Trophoblast cell (in vitro differentiated cells and primary cell): ENCODE data around the gene ATG4D.

Experiments used
- DNase-seq, 2 donors: peaks; one replicate each; pipeline ENCODE4 v3.0.0-alpha.2; 2016
- H2AFZ ChIP-seq: 2 replicates; pipeline ENCODE4 v1.6.1; 2013; ENCODE audit warnings: low read length, moderate library complexity, mild to moderate bottlenecking; ENCODE audit not compliant: insufficient read depth, poor library complexity
- H2AK5ac ChIP-seq: 2 replicates; pipeline ENCODE4 v1.6.1; 2013; ENCODE audit warnings: mild to moderate bottlenecking, low read length
- H2BK120ac ChIP-seq: 2 replicates; pipeline ENCODE4 v1.6.1; 2013; ENCODE audit warnings: low read length, mild to moderate bottlenecking, moderate library complexity; ENCODE audit not compliant: insufficient read depth, poor library complexity
- H2BK12ac ChIP-seq: 2 replicates; pipeline ENCODE4 v1.6.1; 2013; ENCODE audit warnings: mild to moderate bottlenecking, low read length, moderate library complexity
- H2BK5ac ChIP-seq: 2 replicates; pipeline ENCODE4 v1.6.1; 2013; ENCODE audit warnings: low read length, low read depth, moderate library complexity, mild to moderate bottlenecking; ENCODE audit not compliant: poor library complexity
- H3K14ac ChIP-seq: 2 replicates; pipeline ENCODE4 v1.6.1; 2013; ENCODE audit warnings: mild to moderate bottlenecking, low read length
- H3K18ac ChIP-seq: 2 replicates; pipeline ENCODE4 v1.6.1; 2013; ENCODE audit warnings: mild to moderate bottlenecking, low read length
- H3K23ac ChIP-seq: 2 replicates; pipeline ENCODE4 v1.6.1; 2013; ENCODE audit warnings: low read length
- H3K27ac ChIP-seq: 2 replicates; pipeline ENCODE4 v1.5.1; 2013; ENCODE audit warnings: low read depth, mild to moderate bottlenecking, inconsistent platforms, low read length, moderate library complexity
- H3K27me3 ChIP-seq: 2 replicates; pipeline ENCODE4 v1.6.1; 2013; ENCODE audit warnings: inconsistent platforms, mild to moderate bottlenecking, low read length, moderate library complexity; ENCODE audit not compliant: insufficient read depth
- H3K36me3 ChIP-seq, 2 experiments: 1 replicate in 1 of 2; 2 replicates in 1 of 2; pipeline ENCODE4 v1.6.1; 2013; ENCODE audit warnings: low read length in 2 of 2, mild to moderate bottlenecking in 2 of 2, moderate library complexity in 1 of 2; ENCODE audit not compliant: insufficient read depth in 2 of 2, control insufficient read depth in 1 of 2
- H3K4ac ChIP-seq: 2 replicates; pipeline ENCODE4 v1.6.1; 2013; ENCODE audit warnings: low read depth, mild to moderate bottlenecking, low read length, moderate library complexity
- H3K4me1 ChIP-seq, 2 experiments: 1 replicate in 1 of 2; 2 replicates in 1 of 2; pipeline ENCODE4 v1.6.1; 2013; ENCODE audit warnings: low read length in 2 of 2, mild to moderate bottlenecking in 2 of 2, moderate library complexity in 1 of 2; ENCODE audit not compliant: insufficient read depth in 2 of 2, control insufficient read depth in 1 of 2
- H3K4me2 ChIP-seq: 2 replicates; pipeline ENCODE4 v1.6.1; 2013; ENCODE audit warnings: inconsistent platforms, mild to moderate bottlenecking, low read length, moderate library complexity
- H3K4me3 ChIP-seq: 2 replicates; pipeline ENCODE4 v1.5.1; 2013; ENCODE audit warnings: mild to moderate bottlenecking, low read depth, low read length, inconsistent platforms
- H3K79me1 ChIP-seq: one replicate; pipeline ENCODE4 v1.6.1; 2013; ENCODE audit warnings: low read length
- H3K79me2 ChIP-seq: 2 replicates; pipeline ENCODE4 v1.6.1; 2013; ENCODE audit warnings: low read length, mild to moderate bottlenecking; ENCODE audit not compliant: control insufficient read depth, insufficient read depth, poor library complexity
- H3K9ac ChIP-seq: 2 replicates; pipeline ENCODE4 v1.6.1; 2013; ENCODE audit warnings: mild to moderate bottlenecking, low read length
- H3K9me3 ChIP-seq: 2 replicates; pipeline ENCODE4 v1.6.1; 2013; ENCODE audit warnings: low read depth, mild to moderate bottlenecking, control low read depth, inconsistent platforms, low read length; ENCODE audit not compliant: insufficient read depth
- H4K12ac ChIP-seq: 2 replicates; pipeline ENCODE4 v1.6.1; 2013; ENCODE audit warnings: low read depth, mild to moderate bottlenecking, low read length, moderate library complexity
- H4K8ac ChIP-seq: 2 replicates; pipeline ENCODE4 v1.6.1; 2013; ENCODE audit warnings: low read depth, mild to moderate bottlenecking, low read length, moderate library complexity
- H4K91ac ChIP-seq: one replicate; pipeline ENCODE4 v1.6.1; 2013; ENCODE audit warnings: low read depth, mild to moderate bottlenecking, low read length, moderate library complexity
- WGBS: extraction: QIAGEN DNeasy Blood & Tissue Kit; methylation state at CpG from one replicate; pipeline ENCODE4 v1.1.7; 2013; ENCODE audit warnings: missing lambda C conversion rate; ENCODE audit not compliant: insufficient read length, insufficient coverage; ENCODE audit errors: extremely low coverage; 5-methylcytosine and 5-hydroxymethylcytosine counted together

The ATG4D gene

GRCh38 chr19:10553087-10553667 lies 9.5 kb downstream of the ATG4D start:
- no peak overlapping the region for H2BK5ac ChIP-seq
- H3K4ac ChIP-seq: no peak overlapping the region
- H2BK120ac ChIP-seq: no peak overlapping the region
- H3K4me1 ChIP-seq: no peaks in the 10 kb centered on the region
- H3K23ac ChIP-seq: no peak overlapping the region
- H2AFZ ChIP-seq: no peak overlapping the region
- H3K18ac ChIP-seq: no peak overlapping the region
- no peak overlapping the region for H3K4me2 ChIP-seq
- no peak overlapping the region for H3K14ac ChIP-seq
- no peak overlapping the region for H4K8ac ChIP-seq
- no peaks in the 10 kb centered on the region for H3K79me1 ChIP-seq
- no peak for DNase-seq
- H3K4me3 ChIP-seq: no peak overlapping the region
- H4K12ac ChIP-seq: no peak overlapping the region
- WGBS: no CpG with 5 or more reads among the region's 13 CpGs
- H3K9ac ChIP-seq: no peak overlapping the region
- H3K9me3 ChIP-seq: peaks cover 5% of the 10 kb centered on the region
- H3K36me3 ChIP-seq: peaks cover 54 to 67% of the 10 kb centered on the region in 2 experiments
- no peaks in the 10 kb centered on the region for H3K79me2 ChIP-seq
- H2BK12ac ChIP-seq: no peak overlapping the region
- no peak overlapping the region for H3K27ac ChIP-seq
- no peaks in the 10 kb centered on the region for H3K27me3 ChIP-seq
- no peak overlapping the region for H4K91ac ChIP-seq
- no peak overlapping the region for H2AK5ac ChIP-seq

- Histone ChIP-seq H3K79me1 (no peaks in the 10 kb centered on the region), H3K79me2 (no peaks in the 10 kb centered on the region), H3K18ac (no peak overlapping the region), H2BK5ac (no peak overlapping the region), H3K9ac (no peak overlapping the region), H2AFZ (no peak overlapping the region), H2AK5ac (no peak overlapping the region), H3K4me3 (no peak overlapping the region), H4K8ac (no peak overlapping the region), H3K9me3 (peaks cover 5% of the 10 kb centered on the region), H3K4ac (no peak overlapping the region), H3K27ac (no peak overlapping the region), H3K4me1 (no peaks in the 10 kb centered on the region), H3K14ac (no peak overlapping the region), H2BK120ac (no peak overlapping the region), H3K23ac (no peak overlapping the region), H4K12ac (no peak overlapping the region), H3K4me2 (no peak overlapping the region), H3K36me3 (peaks cover 54 to 63% of the 10 kb centered on the region in 2 experiments), H4K91ac (no peak overlapping the region), H3K27me3 (no peaks in the 10 kb centered on the region), H2BK12ac (no peak overlapping the region)
- WGBS: no CpG with 5 or more reads among the region's 12 CpGs
- DNase-seq: no peak
Observed at GRCh38 chr19:10553943-10554381, 10.3 kb downstream of the ATG4D start.

GRCh38 chr19:10554760-10555609 lies 11.3 kb downstream of the ATG4D start:
- Histone ChIP-seq H3K9me3 (peaks cover 5% of the 10 kb centered on the region), H4K91ac (no peak overlapping the region), H3K14ac (no peak overlapping the region), H4K8ac (no peak overlapping the region), H3K79me2 (no peaks in the 10 kb centered on the region), H2BK120ac (no peak overlapping the region), H3K4ac (no peak overlapping the region), H3K4me1 (no peaks in the 10 kb centered on the region), H3K23ac (no peak overlapping the region), H3K36me3 (peaks cover 61 to 70% of the 10 kb centered on the region in 2 experiments), H2AK5ac (no peak overlapping the region), H3K4me3 (no peak overlapping the region), H3K27ac (no peak overlapping the region), H3K9ac (no peak overlapping the region), H3K79me1 (no peaks in the 10 kb centered on the region), H2AFZ (no peak overlapping the region), H3K4me2 (no peak overlapping the region), H3K27me3 (no peaks in the 10 kb centered on the region), H2BK5ac (no peak overlapping the region), H4K12ac (no peak overlapping the region), H3K18ac (no peak overlapping the region), H2BK12ac (no peak overlapping the region)
- no peak for DNase-seq
- WGBS: no CpG with 5 or more reads among the region's 30 CpGs

GRCh38 chr19:10555610-10555973 lies 11.9 kb downstream of the ATG4D start:
- H3K18ac ChIP-seq: no peak overlapping the region

More at GRCh38 chr19:10555610-10555973, 11.9 kb downstream of the ATG4D start:
- Histone ChIP-seq H2BK12ac (no peak overlapping the region), H3K23ac (no peak overlapping the region), H3K36me3 (peaks cover 67 to 73% of the 10 kb centered on the region in 2 experiments), H3K79me1 (no peaks in the 10 kb centered on the region), H3K4me2 (no peak overlapping the region), H2AK5ac (no peak overlapping the region), H3K9me3 (peaks cover 5% of the 10 kb centered on the region), H2BK5ac (no peak overlapping the region), H3K14ac (no peak overlapping the region), H3K4me1 (no peaks in the 10 kb centered on the region), H4K8ac (no peak overlapping the region), H2AFZ (no peak overlapping the region), H4K12ac (no peak overlapping the region), H3K9ac (no peak overlapping the region), H3K27ac (no peak overlapping the region), H3K27me3 (no peaks in the 10 kb centered on the region), H3K79me2 (no peaks in the 10 kb centered on the region), H3K4me3 (no peak overlapping the region), H2BK120ac (no peak overlapping the region), H3K4ac (no peak overlapping the region), H4K91ac (no peak overlapping the region)
- whole genome bisulfite sequencing: no CpG with 5 or more reads among the region's 7 CpGs
- DNase-seq: no peak
